GM06990 (cell line): ENCODE data around the gene LRP1B.

Experiments used
- DNase-seq: peaks from one replicate; pipeline ENCODE4 v3.0.0-alpha.2; 2011; ENCODE audit not compliant: insufficient read length; ENCODE audit errors: extremely low read depth
- H3K27me3 ChIP-seq: replicated peaks from 2 replicates; pipeline ENCODE4 v1.6.0; 2011; ENCODE audit warnings: low read length; ENCODE audit not compliant: control insufficient read depth, insufficient read depth
- H3K36me3 ChIP-seq: 2 replicates; pipeline ENCODE4 v1.5.1; 2011; ENCODE audit warnings: low read length; ENCODE audit not compliant: control insufficient read depth, insufficient read depth
- H3K4me3 ChIP-seq: replicated peaks from 2 replicates; pipeline ENCODE4 v1.5.1; 2011; ENCODE audit warnings: low read depth, mild to moderate bottlenecking, control low read depth, low read length
- TF ChIP-seq, protein P1 (sequence below): IDR thresholded peaks from 2 replicates; pipeline ENCODE4 v1.5.1; 2011; ENCODE audit warnings: low read length, control low read depth, mild to moderate bottlenecking, inconsistent platforms; ENCODE audit not compliant: insufficient read depth, poor library complexity, severe bottlenecking

Gene LRP1B

DNA sequence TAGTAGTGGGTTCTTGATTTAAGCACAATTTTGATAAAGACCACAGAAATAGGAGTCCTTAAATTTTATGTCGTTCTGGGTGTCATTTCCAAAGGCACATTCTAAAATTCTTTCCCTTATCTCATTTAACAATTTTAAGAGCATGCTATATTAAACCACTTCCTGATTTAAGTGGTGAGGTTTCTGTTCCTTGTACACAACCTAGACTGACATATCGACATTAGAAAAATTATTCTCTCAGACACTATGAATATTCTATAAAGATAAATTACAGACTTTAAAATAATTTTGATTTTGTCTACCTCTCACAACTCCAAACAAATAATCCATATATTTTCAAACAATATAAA lies 923.8 kb downstream of the LRP1B start:
- TF ChIP-seq, protein P1, sequence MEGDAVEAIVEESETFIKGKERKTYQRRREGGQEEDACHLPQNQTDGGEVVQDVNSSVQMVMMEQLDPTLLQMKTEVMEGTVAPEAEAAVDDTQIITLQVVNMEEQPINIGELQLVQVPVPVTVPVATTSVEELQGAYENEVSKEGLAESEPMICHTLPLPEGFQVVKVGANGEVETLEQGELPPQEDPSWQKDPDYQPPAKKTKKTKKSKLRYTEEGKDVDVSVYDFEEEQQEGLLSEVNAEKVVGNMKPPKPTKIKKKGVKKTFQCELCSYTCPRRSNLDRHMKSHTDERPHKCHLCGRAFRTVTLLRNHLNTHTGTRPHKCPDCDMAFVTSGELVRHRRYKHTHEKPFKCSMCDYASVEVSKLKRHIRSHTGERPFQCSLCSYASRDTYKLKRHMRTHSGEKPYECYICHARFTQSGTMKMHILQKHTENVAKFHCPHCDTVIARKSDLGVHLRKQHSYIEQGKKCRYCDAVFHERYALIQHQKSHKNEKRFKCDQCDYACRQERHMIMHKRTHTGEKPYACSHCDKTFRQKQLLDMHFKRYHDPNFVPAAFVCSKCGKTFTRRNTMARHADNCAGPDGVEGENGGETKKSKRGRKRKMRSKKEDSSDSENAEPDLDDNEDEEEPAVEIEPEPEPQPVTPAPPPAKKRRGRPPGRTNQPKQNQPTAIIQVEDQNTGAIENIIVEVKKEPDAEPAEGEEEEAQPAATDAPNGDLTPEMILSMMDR, result no peak
- Histone ChIP-seq H3K4me3 (no peak overlapping the region), H3K36me3 (no peaks in the 10 kb centered on the region), H3K27me3 (no peaks in the 10 kb centered on the region)
- no peak for DNase-seq

DNA sequence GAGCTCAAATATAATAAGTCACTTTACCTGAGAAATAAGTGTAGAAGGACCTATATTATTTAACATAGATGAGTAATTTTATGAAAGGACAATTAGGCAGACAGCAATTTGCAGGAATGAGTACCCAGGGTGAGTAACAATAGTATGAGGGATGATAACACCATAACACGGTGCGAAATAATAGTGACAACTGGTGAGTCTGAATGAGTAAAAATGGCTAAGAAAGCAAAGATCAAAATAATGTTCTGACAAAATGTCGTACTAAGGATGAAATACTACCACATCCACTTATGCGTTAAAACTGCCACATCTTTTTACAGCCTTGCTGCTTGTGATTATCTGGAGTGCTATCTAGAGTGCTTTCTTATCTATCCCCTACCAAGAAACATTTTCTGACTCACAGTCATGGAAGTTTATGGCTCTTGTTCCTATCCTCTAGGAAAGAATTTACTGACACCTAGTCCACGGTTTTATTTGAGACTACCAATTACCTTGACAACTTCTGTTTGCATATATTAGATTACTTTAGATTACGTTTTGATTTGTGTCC lies 929.7 kb downstream of the LRP1B start:
- Histone ChIP-seq H3K27me3 (no peaks in the 10 kb centered on the region), H3K4me3 (no peak overlapping the region), H3K36me3 (no peaks in the 10 kb centered on the region)
- no peak for DNase-seq
- TF ChIP-seq, protein P1, result no peak

DNA sequence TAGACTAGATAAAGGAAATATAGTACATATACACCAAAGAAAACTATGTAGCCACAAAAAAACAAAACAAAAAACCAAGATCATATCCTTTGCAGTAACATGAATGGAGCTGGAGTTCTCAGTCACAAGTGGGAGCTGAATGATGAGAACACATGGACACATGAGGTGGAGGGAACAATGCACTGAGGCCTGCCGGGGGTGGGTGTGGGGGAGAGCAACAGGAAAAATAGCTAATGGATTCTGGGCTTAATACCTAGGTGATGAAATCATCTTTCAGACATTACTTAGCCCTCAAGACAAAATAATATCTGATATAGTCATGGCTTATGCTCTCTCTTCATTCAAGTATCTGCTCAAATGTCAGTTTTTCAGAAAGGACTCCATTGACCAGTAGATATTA lies 930.6 kb downstream of the LRP1B start:
- TF ChIP-seq, protein P1, result no peak
- no peak overlapping the region for H3K4me3 ChIP-seq
- H3K36me3 ChIP-seq, result no peaks in the 10 kb centered on the region
- DNase-seq, result no peak
- no peaks in the 10 kb centered on the region for H3K27me3 ChIP-seq

DNA sequence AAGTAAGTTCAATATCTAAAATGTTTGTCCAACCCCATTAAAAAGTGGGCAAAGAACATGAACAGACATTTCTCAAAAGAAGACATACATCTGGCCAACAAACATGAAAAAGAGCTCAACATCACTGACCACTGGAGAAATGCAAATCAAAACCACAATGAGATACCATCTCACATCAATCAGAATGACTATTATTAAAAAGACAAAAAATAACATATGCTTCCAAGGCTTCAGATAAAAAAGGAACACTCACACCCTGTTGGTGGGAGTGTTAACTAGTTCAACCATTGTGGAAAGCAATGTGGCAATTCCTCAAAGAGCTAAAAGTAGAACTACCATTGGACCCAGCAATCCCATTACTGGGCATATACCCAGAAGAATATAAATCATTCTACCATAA lies 931.1 kb downstream of the LRP1B start:
- TF ChIP-seq, protein P1, result no peak
- H3K27me3 ChIP-seq, result no peaks in the 10 kb centered on the region
- no peak overlapping the region for H3K4me3 ChIP-seq
- no peaks in the 10 kb centered on the region for H3K36me3 ChIP-seq
- no peak for DNase-seq

DNA sequence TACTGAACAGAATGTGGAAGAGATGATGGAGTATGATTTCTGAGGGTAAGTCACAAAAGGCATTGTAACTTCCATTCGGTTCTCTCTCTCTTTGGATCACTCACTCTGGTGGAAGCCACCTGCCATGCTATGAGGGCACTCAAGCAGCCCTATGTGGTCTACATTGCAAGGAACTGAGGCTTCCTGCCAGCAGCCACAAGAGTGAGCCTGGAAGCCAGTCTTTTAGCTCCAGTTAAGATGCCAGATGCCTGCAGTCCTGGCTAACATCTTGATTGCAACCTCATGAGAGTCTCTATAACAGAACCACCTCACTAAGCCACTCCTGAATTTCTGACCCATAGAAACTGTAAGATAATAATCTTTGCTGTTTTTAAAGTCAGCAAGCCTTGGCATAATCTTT lies 935.7 kb downstream of the LRP1B start:
- TF ChIP-seq, protein P1, result no peak
- no peaks in the 10 kb centered on the region for H3K36me3 ChIP-seq
- no peaks in the 10 kb centered on the region for H3K27me3 ChIP-seq
- no peak for DNase-seq
- H3K4me3 ChIP-seq, result no peak overlapping the region

DNA sequence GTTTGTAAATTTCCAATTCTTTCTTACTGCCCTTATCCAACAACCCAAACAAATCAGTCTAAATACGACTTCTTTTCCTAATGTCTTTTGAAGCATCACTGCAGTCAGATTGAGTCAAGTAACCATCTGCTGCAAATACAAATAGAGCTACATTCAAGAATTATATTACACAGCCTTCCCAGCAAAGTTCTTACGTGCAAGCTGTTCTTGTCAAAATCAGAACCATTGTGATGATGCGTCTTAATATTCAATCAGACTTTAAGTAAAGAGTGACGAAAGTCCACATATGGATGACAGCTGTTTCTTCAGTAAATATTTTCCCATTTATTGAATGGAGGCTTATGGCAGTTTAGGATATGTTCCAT lies 943.8 kb downstream of the LRP1B start:
- TF ChIP-seq, protein P1, result no peak
- Histone ChIP-seq H3K36me3 (no peaks in the 10 kb centered on the region), H3K27me3 (no peaks in the 10 kb centered on the region), H3K4me3 (no peak overlapping the region)
- no peak for DNase-seq
